Parathyroid adenoma (tissue), 2 donors: ENCODE results near the gene CNTNAP1.

Experiments used
- H2AFZ ChIP-seq: fragments of 300-600 bp; sonication (generic); one replicate; pipeline ENCODE4 v1.7.0; 2017; ENCODE audit warnings: antibody characterized with exemption, mild to moderate bottlenecking
- H3K27ac ChIP-seq: fragments of 300-600 bp; sonication (generic); one replicate; pipeline ENCODE4 v1.7.0; 2017
- H3K27me3 ChIP-seq: fragments of 300-600 bp; sonication (generic); one replicate; pipeline ENCODE4 v1.7.0; 2017; ENCODE audit warnings: low read length; ENCODE audit not compliant: control insufficient read depth, insufficient read depth
- H3K36me3 ChIP-seq: fragments of 300-600 bp; sonication (generic); one replicate; pipeline ENCODE4 v1.7.0; 2017; ENCODE audit warnings: low read length; ENCODE audit not compliant: control insufficient read depth, insufficient read depth
- H3K4me1 ChIP-seq: fragments of 300-600 bp; sonication (generic); one replicate; pipeline ENCODE4 v1.7.0; 2017; ENCODE audit warnings: control low read depth
- H3K4me2 ChIP-seq: fragments of 300-600 bp; sonication (generic); one replicate; pipeline ENCODE4 v1.7.0; 2017; ENCODE audit warnings: low read length
- H3K4me3 ChIP-seq: fragments of 300-600 bp; sonication (generic); one replicate; pipeline ENCODE4 v1.7.0; 2017; ENCODE audit warnings: low read depth, low read length
- H3K79me2 ChIP-seq: fragments of 300-600 bp; sonication (generic); one replicate; pipeline ENCODE4 v1.7.0; 2017; ENCODE audit warnings: control low read depth
- H3K9ac ChIP-seq: fragments of 300-600 bp; sonication (generic); one replicate; pipeline ENCODE4 v1.7.0; 2017; ENCODE audit warnings: mild to moderate bottlenecking
- H3K9me3 ChIP-seq: fragments of 300-600 bp; sonication (generic); one replicate; pipeline ENCODE4 v1.7.0; 2017; ENCODE audit warnings: low read length; ENCODE audit not compliant: control insufficient read depth
- CTCF ChIP-seq: fragments of 300-600 bp; sonication (generic); IDR thresholded peaks from one replicate; pipeline ENCODE4 v1.7.0; 2017; ENCODE audit warnings: antibody characterized with exemption, mild to moderate bottlenecking
- donor health status: primary hyperparathyroidism.

The CNTNAP1 gene

GRCh38 chr17:42748908-42749798, 66.8 kb downstream of the CNTNAP1 start:
- H3K4me1 ChIP-seq: no peaks in the 10 kb centered on the region
- no peak for TF ChIP-seq CTCF
- H3K9ac ChIP-seq: no peak overlapping the region
- H3K9me3 ChIP-seq: no peaks in the 10 kb centered on the region
- peaks cover 2% of the 10 kb centered on the region for H3K79me2 ChIP-seq
- no peak overlapping the region for H3K4me2 ChIP-seq
- H3K4me3 ChIP-seq: no peak overlapping the region
- H3K27ac ChIP-seq: no peak overlapping the region
- H3K27me3 ChIP-seq: no peaks in the 10 kb centered on the region
- no peak overlapping the region for H2AFZ ChIP-seq
- no peaks in the 10 kb centered on the region for H3K36me3 ChIP-seq
